HL-60/S4 treated with phorbol 12-myristate 13-acetate at 8.2 ng/mL for 4 days and 3 days (cell line): ENCODE data around the gene OPCML.

ENCODE experiments used
- in situ Hi-C: fragments of 300-500 bp; cut with MboI; formaldehyde crosslinking; loops from 2 replicates; pipeline ENCODE4 v1.15.0; 2022; ENCODE audit warnings: low sequenced_read_pairs

Gene OPCML

DNA sequence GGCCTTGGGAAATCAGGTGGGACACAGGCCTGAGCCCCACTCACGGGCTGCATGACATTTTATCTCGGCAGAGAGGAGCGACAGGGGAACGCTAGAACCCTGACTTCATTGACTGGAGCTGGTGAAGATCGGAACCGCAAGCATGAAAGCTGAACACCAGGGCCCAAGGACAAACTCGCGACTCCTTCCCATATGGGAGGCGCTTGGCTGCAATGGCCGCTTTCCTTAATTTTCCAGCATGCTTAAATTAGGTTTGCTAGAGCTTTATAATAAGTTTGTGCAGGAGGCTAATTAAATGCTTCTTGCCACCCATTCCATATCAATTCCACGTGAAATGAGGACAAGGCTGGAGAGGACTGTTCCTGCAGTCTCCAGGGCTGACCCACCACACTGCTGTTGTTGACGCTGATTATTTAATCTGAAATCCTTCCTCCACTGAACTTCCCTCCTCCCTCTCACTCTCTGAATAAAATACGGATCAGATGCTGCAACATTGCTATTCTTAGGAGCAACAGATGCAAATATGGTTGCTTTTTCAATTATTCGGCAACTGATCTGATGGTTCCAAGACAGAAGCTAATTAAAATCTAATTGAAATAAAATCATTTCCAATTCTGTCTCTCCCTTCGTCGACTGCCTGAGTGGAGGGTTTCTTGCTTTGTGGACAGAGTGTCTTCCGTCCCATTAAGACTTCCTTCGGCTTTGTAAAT is 692.9 kb downstream of the OPCML start:
- in situ Hi-C loops, result no loop called here

GRCh38 chr11:132838627-132839026 is 693.7 kb downstream of the OPCML start:
- in situ Hi-C loops, result no loop called here

DNA sequence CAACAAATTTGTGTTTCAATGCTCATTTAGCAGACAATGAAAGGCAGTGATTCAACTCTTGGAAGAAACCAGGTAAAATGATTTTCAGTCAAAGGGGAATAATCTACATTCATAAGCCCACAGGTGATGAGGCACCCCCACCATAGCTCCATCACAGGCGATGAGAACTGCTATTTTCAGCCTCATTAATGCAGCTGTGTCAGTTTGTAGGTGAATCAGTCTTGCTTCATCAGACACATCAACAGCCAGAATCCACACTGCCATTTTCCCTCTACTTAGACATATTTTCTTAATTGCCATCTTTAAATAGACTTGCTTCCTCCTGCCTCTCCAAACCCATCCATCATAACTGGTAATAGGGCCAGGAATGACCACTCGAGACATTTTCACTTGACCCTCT is 701.0 kb downstream of the OPCML start:
- in situ Hi-C loops, result no loop called here

DNA sequence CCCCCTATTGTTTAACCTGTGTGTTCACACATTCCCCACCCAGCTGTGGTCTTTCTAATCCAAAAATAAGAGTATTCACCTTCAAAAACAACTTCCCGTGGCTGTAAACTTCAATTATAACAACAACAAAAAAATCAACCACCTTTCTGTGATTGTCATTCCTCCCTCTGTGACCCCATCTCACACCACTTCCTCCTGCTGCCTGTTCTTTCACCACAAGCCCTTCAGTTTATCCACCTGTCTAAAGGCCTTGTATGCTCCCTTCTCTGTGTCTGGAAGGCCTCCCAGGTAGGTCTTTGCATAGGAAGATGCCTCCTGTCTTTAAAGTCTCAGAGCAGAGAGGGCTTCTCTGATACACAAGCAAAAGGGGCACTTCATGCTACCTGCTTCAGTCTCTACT is 707.7 kb downstream of the OPCML start:
- in situ Hi-C loops, result no loop called here

GRCh38 chr11:132822276-132822675 is 710.0 kb downstream of the OPCML start:
- in situ Hi-C loops, result no loop called here

DNA sequence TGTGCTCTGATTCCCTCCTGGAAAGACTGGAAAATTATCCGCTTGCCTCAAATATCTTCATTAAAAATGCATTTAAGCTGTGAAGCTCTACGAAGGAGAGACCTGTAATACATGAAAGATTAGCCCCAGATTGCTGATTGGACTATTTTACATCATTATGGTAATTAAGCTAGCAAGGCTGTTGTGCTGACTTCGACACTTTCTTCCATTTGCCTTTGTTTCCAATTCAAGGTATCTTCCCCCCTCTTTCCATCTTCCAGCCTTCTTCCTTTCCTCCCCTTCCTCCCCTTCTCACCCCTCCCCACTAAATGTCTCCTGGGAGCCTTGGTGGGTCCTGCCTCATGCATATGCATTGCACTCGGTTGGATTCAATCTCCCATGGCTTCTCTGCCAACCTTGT is 710.8 kb downstream of the OPCML start:
- in situ Hi-C loops, result no loop called here

- in situ Hi-C loops, result no loop called here
Observed at GRCh38 chr11:132821014-132821413, 711.3 kb downstream of the OPCML start.

- in situ Hi-C loops, result no loop called here
Observed at GRCh38 chr11:132818951-132819350, 713.4 kb downstream of the OPCML start.

DNA sequence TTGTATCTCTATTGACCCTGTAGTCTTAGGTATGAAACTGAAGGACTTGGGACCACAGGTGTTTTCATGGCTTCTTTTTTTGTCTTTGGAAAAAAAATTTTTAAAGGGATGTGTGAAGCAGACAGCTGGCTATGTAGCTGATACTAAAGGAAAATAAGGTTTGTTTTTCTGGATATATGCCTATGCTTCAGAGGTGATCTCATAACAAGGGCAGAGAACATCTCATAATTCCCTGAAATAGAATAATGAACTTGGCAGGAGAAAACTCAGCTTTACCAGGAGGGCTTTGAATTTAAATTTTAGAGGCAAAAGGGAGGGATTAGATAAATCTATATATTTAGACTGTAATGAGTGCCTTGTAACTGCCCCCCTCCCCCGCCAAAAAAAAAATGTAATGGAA is 714.9 kb downstream of the OPCML start:
- in situ Hi-C loops, result no loop called here

- in situ Hi-C loops, result no loop called here
Observed at GRCh38 chr11:132814410-132814809, 717.9 kb downstream of the OPCML start.

GRCh38 chr11:132811649-132812048 is 720.7 kb downstream of the OPCML start:
- in situ Hi-C loops, result no loop called here

DNA sequence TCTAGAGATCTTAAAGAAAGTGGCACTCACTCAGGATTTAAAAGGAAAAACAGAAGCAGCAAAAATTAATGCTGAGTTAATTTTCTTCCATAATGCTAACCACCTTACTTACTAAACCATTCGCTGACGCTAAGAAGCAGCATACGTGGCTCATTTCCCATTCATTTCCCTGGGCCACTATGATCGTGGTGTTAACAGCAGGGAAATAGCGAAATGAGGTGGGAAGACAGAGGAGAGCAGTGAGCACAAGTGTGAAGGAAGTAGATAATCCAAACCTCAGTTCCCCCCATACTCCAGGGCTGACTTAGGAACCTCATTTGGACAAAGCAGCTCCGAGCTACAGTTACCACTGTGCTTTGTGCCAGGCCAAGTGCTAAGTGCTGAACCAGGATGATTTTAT is 723.2 kb downstream of the OPCML start:
- in situ Hi-C loops, result no loop called here

GRCh38 chr11:132804258-132804657 is 728.0 kb downstream of the OPCML start:
- in situ Hi-C loops, result no loop called here

DNA sequence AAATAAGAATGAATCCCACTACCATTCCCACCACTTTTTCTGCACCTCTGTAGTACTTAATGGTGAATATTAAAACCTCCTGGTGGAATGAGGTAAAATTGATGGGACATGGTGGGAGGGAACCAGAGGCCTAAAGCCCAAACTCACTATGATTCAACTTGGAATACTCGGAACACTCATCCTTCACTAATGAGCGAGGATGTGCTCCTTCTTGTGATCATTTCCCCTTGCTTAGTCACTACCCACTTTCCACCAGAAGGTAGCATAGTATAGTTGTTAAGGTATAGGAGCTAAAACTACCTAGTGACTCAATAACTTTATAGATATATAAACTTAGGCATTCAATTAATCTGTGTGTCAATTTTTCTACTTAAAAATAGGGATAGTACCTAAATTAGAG is 728.9 kb downstream of the OPCML start:
- in situ Hi-C loops, result no loop called here

DNA sequence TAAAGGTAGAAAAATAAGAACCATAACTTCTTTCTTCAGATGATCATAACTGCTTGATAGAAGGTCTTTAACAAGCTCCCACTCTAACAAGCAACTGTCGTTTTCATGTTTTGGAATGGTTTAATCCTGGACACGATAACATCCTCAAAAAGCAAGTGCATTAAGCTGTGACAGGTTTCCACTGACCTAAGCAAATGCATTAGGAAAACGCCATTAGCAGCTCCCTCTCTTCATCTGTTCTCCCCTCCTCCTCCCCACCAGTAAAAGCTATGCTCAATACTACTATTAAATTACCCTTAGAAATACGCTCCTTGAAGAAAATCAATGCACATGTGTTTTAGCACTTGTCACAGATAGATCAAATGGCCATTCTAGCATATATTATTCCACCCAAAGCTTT is 729.4 kb downstream of the OPCML start:
- in situ Hi-C loops, result no loop called here

- in situ Hi-C loops, result no loop called here
Observed at GRCh38 chr11:132793831-132794230, 738.5 kb downstream of the OPCML start.

DNA sequence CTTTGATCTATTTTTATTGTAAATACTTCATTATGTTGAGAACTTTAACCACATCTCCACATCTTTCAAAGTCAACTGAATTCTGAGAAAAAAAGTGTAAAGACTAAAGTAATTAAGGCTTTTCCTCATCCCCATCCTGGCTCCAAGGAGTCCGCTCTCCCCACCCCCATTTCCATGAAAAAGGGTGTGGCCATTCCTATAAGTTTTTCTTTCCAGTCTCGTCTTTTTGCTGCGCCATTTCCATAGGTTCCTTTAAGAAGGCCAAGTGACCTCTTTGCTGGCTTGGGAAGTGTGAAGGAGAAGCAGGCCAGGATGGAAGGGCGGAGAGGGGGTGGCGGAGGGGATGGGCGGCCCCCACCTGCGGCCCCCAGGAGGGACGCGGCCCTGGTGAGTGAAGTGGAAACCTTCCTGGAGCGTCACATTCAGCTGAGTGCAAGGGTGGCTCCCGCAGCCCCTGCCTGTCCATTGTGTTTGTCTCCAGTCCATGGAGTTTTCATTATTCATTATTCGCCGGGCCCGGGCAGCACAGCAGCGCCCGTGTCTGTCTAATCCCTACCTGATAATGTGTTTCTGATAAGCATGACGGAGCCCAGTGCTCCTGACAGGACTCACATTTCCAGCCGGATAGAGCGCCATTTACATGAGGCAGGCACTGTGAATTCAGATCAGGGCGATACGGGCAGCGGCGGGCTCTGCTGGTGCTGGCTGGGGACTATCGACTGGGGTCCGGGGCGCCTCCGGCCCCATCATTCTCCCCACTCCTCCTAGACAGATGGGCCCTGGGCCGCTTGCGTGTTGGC is 739.8 kb downstream of the OPCML start:
- in situ Hi-C loops, result no loop called here

- in situ Hi-C loops, result no loop called here
Observed at GRCh38 chr11:132790971-132791370, 741.3 kb downstream of the OPCML start.

GRCh38 chr11:132790466-132790865 is 741.8 kb downstream of the OPCML start:
- in situ Hi-C loops, result no loop called here

GRCh38 chr11:132788816-132789325 is 743.4 kb downstream of the OPCML start:
- in situ Hi-C loops, result no loop called here

DNA sequence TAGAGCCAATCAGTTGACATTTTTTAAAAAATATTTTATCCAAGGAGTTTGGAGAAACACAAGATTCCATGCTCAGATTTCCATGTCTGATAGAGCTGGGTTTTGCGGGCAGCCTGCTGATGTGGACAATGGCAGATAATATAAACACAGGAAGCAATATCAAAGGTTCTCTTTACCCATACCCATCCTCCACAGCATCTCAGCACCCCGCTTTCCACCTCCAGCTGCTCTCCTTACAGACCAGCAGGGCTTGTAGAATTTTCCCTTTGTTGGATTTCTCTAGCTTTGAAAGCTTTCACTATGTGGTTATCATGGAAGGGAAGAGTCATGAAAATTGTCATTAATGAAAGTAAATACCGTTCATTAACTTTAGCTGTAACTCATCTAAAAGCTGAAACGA is 746.4 kb downstream of the OPCML start:
- in situ Hi-C loops, result no loop called here

- in situ Hi-C loops, result no loop called here
Observed at GRCh38 chr11:132784441-132784840, 747.9 kb downstream of the OPCML start.
